ENCODE data around the gene MLST8.
A peak's percentile ranks its signal among the peaks of the same experiment; 100 is the strongest.

MLST8 gene

GRCh38 chr16:2205104-2205966, at the start of gene MLST8:
Gene MLST8 (plus strand): TSS chr16:2205454. CDS start chr16:2206086, 632 bp downstream.
- H3K4me3 ChIP-seq (ENCODE audit: low read depth in 1 of 2, low read length in 2 of 2) = peak within 1 kb of the TSS; percentile 89 to 92
- H3K9me3 ChIP-seq (ENCODE audit: control insufficient read depth in 1 of 2, low read length in 2 of 2) = no peaks in the 10 kb centered on the region
- H3K4me1 ChIP-seq (ENCODE audit: control insufficient read depth in 1 of 2, insufficient read depth in 2 of 2, low read length in 2 of 2) = peaks cover 11 to 20% of the 10 kb centered on the region in 2 donors
- peaks cover 0 to under 1% of the 10 kb centered on the region in 2 donors for H3K27me3 ChIP-seq (ENCODE audit: control insufficient read depth in 1 of 2, insufficient read depth in 2 of 2, low read length in 2 of 2)
- H3K9ac ChIP-seq (ENCODE audit: low read depth in 1 of 2, low read length in 2 of 2) = peak within 1 kb of the TSS; percentile 74 to 92
- peak within 1 kb of the TSS; percentile 91 for H3K27ac ChIP-seq (ENCODE audit: low read depth, low read length)
- H3K36me3 ChIP-seq (ENCODE audit: control insufficient read depth in 1 of 2, insufficient read depth in 2 of 2, low read length in 2 of 2) = peaks cover 16 to 27% of the 10 kb centered on the region in 2 donors

GRCh38 chr16:2155977-2156848, 49.0 kb upstream of the MLST8 start:
- Histone ChIP-seq H3K4me3 (ENCODE audit: low read depth in 1 of 2, low read length in 2 of 2) (peak overlapping the region; percentile 83 to 93), H3K27ac (ENCODE audit: low read depth, low read length) (peak overlapping the region; percentile 56), H3K9me3 (ENCODE audit: control insufficient read depth in 1 of 2, low read length in 2 of 2) (no peaks in the 10 kb centered on the region), H3K9ac (ENCODE audit: low read depth in 1 of 2, low read length in 2 of 2) (peak overlapping the region; percentile 85 to 86), H3K27me3 (ENCODE audit: control insufficient read depth in 1 of 2, insufficient read depth in 2 of 2, low read length in 2 of 2) (no peaks in the 10 kb centered on the region), H3K36me3 (ENCODE audit: control insufficient read depth in 1 of 2, insufficient read depth in 2 of 2, low read length in 2 of 2) (peaks cover 4 to 8% of the 10 kb centered on the region in 2 donors), H3K4me1 (ENCODE audit: control insufficient read depth in 1 of 2, insufficient read depth in 2 of 2, low read length in 2 of 2) (peaks cover 69 to 85% of the 10 kb centered on the region in 2 donors)

- no peak overlapping the region for H3K27ac ChIP-seq (ENCODE audit: low read depth, low read length)
- H3K4me1 ChIP-seq (ENCODE audit: control insufficient read depth in 1 of 2, insufficient read depth in 2 of 2, low read length in 2 of 2) = peaks cover 69 to 85% of the 10 kb centered on the region in 2 donors
- peak overlapping the region; percentile 85 to 86 for H3K9ac ChIP-seq (ENCODE audit: low read depth in 1 of 2, low read length in 2 of 2)
- no peaks in the 10 kb centered on the region for H3K27me3 ChIP-seq (ENCODE audit: control insufficient read depth in 1 of 2, insufficient read depth in 2 of 2, low read length in 2 of 2)
- no peaks in the 10 kb centered on the region for H3K9me3 ChIP-seq (ENCODE audit: control insufficient read depth in 1 of 2, low read length in 2 of 2)
- peak overlapping the region; percentile 83 to 93 for H3K4me3 ChIP-seq (ENCODE audit: low read depth in 1 of 2, low read length in 2 of 2)
- H3K36me3 ChIP-seq (ENCODE audit: control insufficient read depth in 1 of 2, insufficient read depth in 2 of 2, low read length in 2 of 2) = peaks cover under 1 to 2% of the 10 kb centered on the region in 2 donors
These were observed 48.4 kb upstream of the MLST8 start for GRCh38 chr16:2156849-2157224.

GRCh38 chr16:2157480-2158261, 47.6 kb upstream of the MLST8 start:
- Histone ChIP-seq H3K36me3 (ENCODE audit: control insufficient read depth in 1 of 2, insufficient read depth in 2 of 2, low read length in 2 of 2) (no peaks in the 10 kb centered on the region), H3K9me3 (ENCODE audit: control insufficient read depth in 1 of 2, low read length in 2 of 2) (no peaks in the 10 kb centered on the region), H3K4me1 (ENCODE audit: control insufficient read depth in 1 of 2, insufficient read depth in 2 of 2, low read length in 2 of 2) (peaks cover 74 to 85% of the 10 kb centered on the region in 2 donors), H3K4me3 (ENCODE audit: low read depth in 1 of 2, low read length in 2 of 2) (peak overlapping the region; percentile 83 to 93), H3K9ac (ENCODE audit: low read depth in 1 of 2, low read length in 2 of 2) (peak overlapping the region; percentile 85 to 86), H3K27me3 (ENCODE audit: control insufficient read depth in 1 of 2, insufficient read depth in 2 of 2, low read length in 2 of 2) (no peaks in the 10 kb centered on the region), H3K27ac (ENCODE audit: low read depth, low read length) (no peak overlapping the region)

- H3K9me3 ChIP-seq (ENCODE audit: control insufficient read depth in 1 of 2, low read length in 2 of 2) = no peaks in the 10 kb centered on the region
- H3K4me3 ChIP-seq (ENCODE audit: low read depth in 1 of 2, low read length in 2 of 2) = no peak overlapping the region
- H3K27ac ChIP-seq (ENCODE audit: low read depth, low read length) = peak overlapping the region; percentile 62
- H3K36me3 ChIP-seq (ENCODE audit: control insufficient read depth in 1 of 2, insufficient read depth in 2 of 2, low read length in 2 of 2) = no peaks in the 10 kb centered on the region
- peak overlapping the region; percentile 85 to 86 for H3K9ac ChIP-seq (ENCODE audit: low read depth in 1 of 2, low read length in 2 of 2)
- no peaks in the 10 kb centered on the region for H3K27me3 ChIP-seq (ENCODE audit: control insufficient read depth in 1 of 2, insufficient read depth in 2 of 2, low read length in 2 of 2)
- H3K4me1 ChIP-seq (ENCODE audit: control insufficient read depth in 1 of 2, insufficient read depth in 2 of 2, low read length in 2 of 2) = peaks cover 74 to 84% of the 10 kb centered on the region in 2 donors
These were observed 47.0 kb upstream of the MLST8 start for GRCh38 chr16:2158262-2158638.

- H3K27me3 ChIP-seq (ENCODE audit: control insufficient read depth in 1 of 2, insufficient read depth in 2 of 2, low read length in 2 of 2) = no peaks in the 10 kb centered on the region
- peak overlapping the region in 1 of 2 donors; percentile 51 for H3K9ac ChIP-seq (ENCODE audit: low read depth in 1 of 2, low read length in 2 of 2)
- H3K36me3 ChIP-seq (ENCODE audit: control insufficient read depth in 1 of 2, insufficient read depth in 2 of 2, low read length in 2 of 2) = no peaks in the 10 kb centered on the region
- H3K9me3 ChIP-seq (ENCODE audit: control insufficient read depth in 1 of 2, low read length in 2 of 2) = no peaks in the 10 kb centered on the region
- H3K27ac ChIP-seq (ENCODE audit: low read depth, low read length) = peak overlapping the region; percentile 62
- no peak overlapping the region for H3K4me3 ChIP-seq (ENCODE audit: low read depth in 1 of 2, low read length in 2 of 2)
- H3K4me1 ChIP-seq (ENCODE audit: control insufficient read depth in 1 of 2, insufficient read depth in 2 of 2, low read length in 2 of 2) = peaks cover 71 to 81% of the 10 kb centered on the region in 2 donors
These were observed 45.9 kb upstream of the MLST8 start for GRCh38 chr16:2159175-2159838.

GRCh38 chr16:2160915-2161551, 44.2 kb upstream of the MLST8 start:
- Histone ChIP-seq H3K9ac (ENCODE audit: low read depth in 1 of 2, low read length in 2 of 2) (peak overlapping the region in 1 of 2 donors; percentile 32), H3K4me3 (ENCODE audit: low read depth in 1 of 2, low read length in 2 of 2) (no peak overlapping the region), H3K36me3 (ENCODE audit: control insufficient read depth in 1 of 2, insufficient read depth in 2 of 2, low read length in 2 of 2) (peaks cover 0 to 7% of the 10 kb centered on the region in 2 donors), H3K4me1 (ENCODE audit: control insufficient read depth in 1 of 2, insufficient read depth in 2 of 2, low read length in 2 of 2) (peaks cover 72 to 81% of the 10 kb centered on the region in 2 donors), H3K27ac (ENCODE audit: low read depth, low read length) (no peak overlapping the region), H3K9me3 (ENCODE audit: control insufficient read depth in 1 of 2, low read length in 2 of 2) (no peaks in the 10 kb centered on the region), H3K27me3 (ENCODE audit: control insufficient read depth in 1 of 2, insufficient read depth in 2 of 2, low read length in 2 of 2) (no peaks in the 10 kb centered on the region)

GRCh38 chr16:2161911-2162310, 43.3 kb upstream of the MLST8 start:
- Histone ChIP-seq H3K36me3 (ENCODE audit: control insufficient read depth in 1 of 2, insufficient read depth in 2 of 2, low read length in 2 of 2) (peaks cover 0 to 14% of the 10 kb centered on the region in 2 donors), H3K4me3 (ENCODE audit: low read depth in 1 of 2, low read length in 2 of 2) (no peak overlapping the region), H3K9me3 (ENCODE audit: control insufficient read depth in 1 of 2, low read length in 2 of 2) (no peaks in the 10 kb centered on the region), H3K4me1 (ENCODE audit: control insufficient read depth in 1 of 2, insufficient read depth in 2 of 2, low read length in 2 of 2) (peaks cover 78 to 81% of the 10 kb centered on the region in 2 donors), H3K27me3 (ENCODE audit: control insufficient read depth in 1 of 2, insufficient read depth in 2 of 2, low read length in 2 of 2) (no peaks in the 10 kb centered on the region), H3K9ac (ENCODE audit: low read depth in 1 of 2, low read length in 2 of 2) (peak overlapping the region in 1 of 2 donors; percentile 32), H3K27ac (ENCODE audit: low read depth, low read length) (no peak overlapping the region)

- H3K27ac ChIP-seq (ENCODE audit: low read depth, low read length) = peak overlapping the region; percentile 44
- H3K9me3 ChIP-seq (ENCODE audit: control insufficient read depth in 1 of 2, low read length in 2 of 2) = no peaks in the 10 kb centered on the region
- H3K9ac ChIP-seq (ENCODE audit: low read depth in 1 of 2, low read length in 2 of 2) = peak overlapping the region in 1 of 2 donors; percentile 33
- no peaks in the 10 kb centered on the region for H3K27me3 ChIP-seq (ENCODE audit: control insufficient read depth in 1 of 2, insufficient read depth in 2 of 2, low read length in 2 of 2)
- no peak overlapping the region for H3K4me3 ChIP-seq (ENCODE audit: low read depth in 1 of 2, low read length in 2 of 2)
- peaks cover under 1 to 18% of the 10 kb centered on the region in 2 donors for H3K36me3 ChIP-seq (ENCODE audit: control insufficient read depth in 1 of 2, insufficient read depth in 2 of 2, low read length in 2 of 2)
- H3K4me1 ChIP-seq (ENCODE audit: control insufficient read depth in 1 of 2, insufficient read depth in 2 of 2, low read length in 2 of 2) = peaks cover 78 to 80% of the 10 kb centered on the region in 2 donors
These were observed 42.6 kb upstream of the MLST8 start for GRCh38 chr16:2162676-2163118.
